H7 (cell line): ENCODE results near the gene POLD4. TPM values are rescaled to one million over a fixed set of nuclear protein-coding genes. Genes with fewer than 3 reads are reported as not detected.
A peak's percentile ranks its signal among the peaks of the same experiment; 100 is the strongest.

Experiments used
- DNase-seq: peaks from one replicate; pipeline ENCODE4 v3.0.0; 2012
- H3K27me3 ChIP-seq: 2 replicates; pipeline ENCODE4 v1.6.0; 2011; ENCODE audit warnings: mild to moderate bottlenecking, low read length; ENCODE audit not compliant: control insufficient read depth, insufficient read depth
- H3K36me3 ChIP-seq: replicated peaks from 2 replicates; pipeline ENCODE4 v1.5.1; 2011; ENCODE audit warnings: low read length; ENCODE audit not compliant: control insufficient read depth, insufficient read depth
- H3K4me3 ChIP-seq: 2 replicates; pipeline ENCODE4 v1.5.1; 2011; ENCODE audit warnings: low read depth, mild to moderate bottlenecking, control low read depth, low read length, moderate library complexity; ENCODE audit not compliant: insufficient read depth
- total RNA-seq: library from RNA; depleted of rRNA; stranded (reverse); fragments of >200 nt; shearing (Covaris generic); gene quantifications from 2 replicates; pipeline ENCODE4 v1.2.3, GENCODE V29; 2014

The POLD4 gene
- total RNA-seq, 1 experiment from 2014 or later, result 49.8 TPM

DNA sequence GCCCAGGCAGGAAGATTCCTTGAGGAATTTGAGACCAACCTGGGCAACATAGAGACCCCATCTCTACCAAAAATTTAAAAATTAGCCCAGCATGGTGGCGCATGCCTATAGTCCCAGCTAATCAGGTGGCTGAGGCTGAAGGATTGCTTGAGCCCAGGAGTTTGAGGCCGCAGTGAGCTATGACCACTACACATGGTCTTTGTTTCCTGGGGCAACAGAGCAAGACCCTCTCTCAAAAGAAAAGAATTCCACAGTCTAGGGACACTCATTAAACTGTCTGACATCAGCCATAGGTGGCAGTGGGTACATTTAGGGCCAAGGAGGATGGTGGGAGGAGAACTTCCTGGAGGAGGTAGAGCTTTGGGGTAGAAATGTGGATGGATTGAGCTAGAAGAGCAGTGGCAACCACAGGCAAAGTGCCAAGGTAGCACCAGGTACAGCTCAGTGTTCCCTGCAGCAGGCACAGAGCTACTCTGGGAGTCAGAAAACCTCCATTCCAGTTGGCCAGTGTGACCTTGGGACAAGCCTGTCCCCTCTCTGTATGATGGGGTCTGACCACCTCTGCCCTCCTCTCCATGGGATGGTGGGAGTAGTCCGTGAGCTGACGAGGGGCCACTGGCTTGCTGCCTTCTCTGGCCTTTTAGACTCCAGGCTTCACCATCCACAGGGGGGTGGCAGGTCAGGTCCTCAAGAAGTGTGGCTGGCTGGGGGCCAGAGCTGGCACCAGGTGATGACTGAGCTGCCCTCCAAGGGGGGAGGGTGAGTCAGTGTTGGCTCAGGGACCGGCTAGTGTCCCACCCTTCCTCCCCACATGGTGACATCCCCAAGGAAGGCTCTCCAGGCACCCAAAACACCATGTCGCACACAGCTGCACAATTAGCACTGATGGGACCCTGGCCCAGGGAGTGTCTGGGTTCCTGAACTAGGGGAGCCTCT, 23.8 kb upstream of the POLD4 start:
- DNase-seq, result no peak
- Histone ChIP-seq H3K4me3 (no peak overlapping the region), H3K36me3 (no peaks in the 10 kb centered on the region), H3K27me3 (peaks cover 23% of the 10 kb centered on the region)

DNA sequence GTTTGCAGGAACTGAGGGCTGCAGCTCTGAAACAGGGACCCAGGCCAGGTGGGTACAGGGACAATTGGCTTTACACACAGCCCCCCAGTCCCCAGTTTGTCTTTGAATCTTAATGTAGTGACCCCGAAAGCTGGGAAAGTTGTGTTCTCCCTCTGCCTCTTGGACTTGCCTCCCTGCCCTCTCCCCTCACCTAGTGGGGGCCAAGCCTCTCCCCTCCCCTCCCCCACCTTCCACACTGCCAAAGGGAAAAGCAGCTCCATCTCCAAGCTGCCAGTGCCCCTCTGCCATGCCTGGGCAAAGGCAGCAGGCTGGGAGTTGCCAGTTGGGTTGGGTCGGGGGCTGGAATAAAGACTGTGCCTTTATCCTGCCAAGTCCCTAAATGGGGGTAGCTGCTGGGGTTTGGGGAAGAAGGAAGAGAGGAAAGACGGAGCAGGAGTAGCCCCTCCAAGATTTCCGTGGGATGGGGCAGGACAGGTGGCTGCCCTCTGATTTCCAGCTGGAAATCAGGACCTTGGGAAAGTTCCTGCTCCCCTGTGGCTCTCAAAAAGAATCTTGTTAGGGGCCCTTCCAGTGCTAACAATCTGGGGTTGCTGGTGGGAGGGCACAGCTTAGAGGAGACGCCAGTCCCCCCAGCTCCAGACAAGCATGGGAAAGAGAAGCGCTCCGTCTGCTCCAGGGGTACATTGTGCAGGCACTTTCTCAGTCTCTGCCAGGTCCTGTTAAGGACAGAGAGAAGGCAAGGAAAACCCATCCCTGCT, 22.9 kb upstream of the POLD4 start:
- Histone ChIP-seq H3K27me3 (peaks cover 30% of the 10 kb centered on the region), H3K36me3 (no peaks in the 10 kb centered on the region), H3K4me3 (peak overlapping the region; percentile 29)
- peak; percentile 59 for DNase-seq

- DNase-seq, result peak; percentile 87
- peak overlapping the region; percentile 29 for H3K4me3 ChIP-seq
- no peaks in the 10 kb centered on the region for H3K36me3 ChIP-seq
- peaks cover 33% of the 10 kb centered on the region for H3K27me3 ChIP-seq
Observed at GRCh38 chr11:67375320-67376055, 22.1 kb upstream of the POLD4 start.

GRCh38 chr11:67374571-67375281, 21.4 kb upstream of the POLD4 start:
- DNase-seq, result peak; percentile 80
- Histone ChIP-seq H3K27me3 (peaks cover 33% of the 10 kb centered on the region), H3K36me3 (no peaks in the 10 kb centered on the region), H3K4me3 (peak overlapping the region; percentile 62)

- Histone ChIP-seq H3K4me3 (peak overlapping the region; percentile 62), H3K27me3 (peaks cover 34% of the 10 kb centered on the region), H3K36me3 (no peaks in the 10 kb centered on the region)
- DNase-seq, result peak; percentile 91
Observed at GRCh38 chr11:67373648-67374570, 20.6 kb upstream of the POLD4 start.

DNA sequence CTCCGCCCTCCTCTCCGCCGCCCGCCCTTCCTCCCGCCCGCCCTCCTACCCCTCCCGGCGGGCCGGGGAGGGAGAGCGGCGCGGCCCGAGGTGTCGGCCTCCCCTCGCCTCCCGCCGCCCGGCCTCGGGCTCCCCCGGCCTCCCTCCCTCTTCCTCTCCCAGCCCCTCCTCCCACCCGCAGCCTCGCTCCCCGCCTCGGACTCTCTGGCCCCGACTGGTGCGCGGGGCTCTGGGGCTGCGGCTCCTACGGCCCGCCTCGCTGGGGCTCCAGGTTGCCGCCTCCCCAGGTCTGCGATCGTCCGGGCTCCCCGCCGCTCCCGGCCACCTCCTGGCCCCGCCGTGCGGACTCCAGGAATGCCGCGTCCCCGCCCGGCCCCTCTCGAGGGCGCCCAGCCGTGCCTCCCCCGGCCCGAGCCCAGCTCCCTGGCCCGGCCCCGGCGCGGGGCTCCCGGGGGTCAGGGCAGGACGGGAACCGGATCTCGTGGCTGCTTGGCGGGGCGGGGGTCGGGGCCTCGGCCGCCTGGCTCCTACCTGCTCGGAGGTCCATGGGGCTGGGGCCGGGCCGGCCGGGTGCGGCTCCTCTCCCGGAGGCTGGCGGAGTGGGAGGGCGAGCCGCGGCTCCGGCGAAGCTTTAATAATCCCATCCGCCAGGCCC, 19.8 kb upstream of the POLD4 start, which contains the start of gene CLCF1:
CLCF1 (minus strand) TSS at position 606 of the 655 bp plus-strand sequence; CDS start at position 547, 59 bp downstream.
- H3K27me3 ChIP-seq, result peaks cover 34% of the 10 kb centered on the region
- peak within 1 kb of the TSS; percentile 62 for H3K4me3 ChIP-seq
- H3K36me3 ChIP-seq, result no peaks in the 10 kb centered on the region
- DNase-seq, result peak; percentile 95

- H3K36me3 ChIP-seq, result no peaks in the 10 kb centered on the region
- peak overlapping the region; percentile 62 for H3K4me3 ChIP-seq
- DNase-seq, result peak; percentile 93
- H3K27me3 ChIP-seq, result peaks cover 32% of the 10 kb centered on the region
Observed at GRCh38 chr11:67372321-67372992, 19.1 kb upstream of the POLD4 start.

- peaks cover 27% of the 10 kb centered on the region for H3K27me3 ChIP-seq
- H3K4me3 ChIP-seq, result peak overlapping the region; percentile 62
- peak; percentile 81 for DNase-seq
- no peaks in the 10 kb centered on the region for H3K36me3 ChIP-seq
Observed at GRCh38 chr11:67371911-67372320, 18.6 kb upstream of the POLD4 start.

GRCh38 chr11:67371189-67371910, 18.0 kb upstream of the POLD4 start:
- H3K4me3 ChIP-seq, result peak overlapping the region; percentile 62; the same call in 1 of the 2 replicates
- peaks cover 22% of the 10 kb centered on the region for H3K27me3 ChIP-seq
- DNase-seq, result peak; percentile 91
- H3K36me3 ChIP-seq, result no peaks in the 10 kb centered on the region

DNA sequence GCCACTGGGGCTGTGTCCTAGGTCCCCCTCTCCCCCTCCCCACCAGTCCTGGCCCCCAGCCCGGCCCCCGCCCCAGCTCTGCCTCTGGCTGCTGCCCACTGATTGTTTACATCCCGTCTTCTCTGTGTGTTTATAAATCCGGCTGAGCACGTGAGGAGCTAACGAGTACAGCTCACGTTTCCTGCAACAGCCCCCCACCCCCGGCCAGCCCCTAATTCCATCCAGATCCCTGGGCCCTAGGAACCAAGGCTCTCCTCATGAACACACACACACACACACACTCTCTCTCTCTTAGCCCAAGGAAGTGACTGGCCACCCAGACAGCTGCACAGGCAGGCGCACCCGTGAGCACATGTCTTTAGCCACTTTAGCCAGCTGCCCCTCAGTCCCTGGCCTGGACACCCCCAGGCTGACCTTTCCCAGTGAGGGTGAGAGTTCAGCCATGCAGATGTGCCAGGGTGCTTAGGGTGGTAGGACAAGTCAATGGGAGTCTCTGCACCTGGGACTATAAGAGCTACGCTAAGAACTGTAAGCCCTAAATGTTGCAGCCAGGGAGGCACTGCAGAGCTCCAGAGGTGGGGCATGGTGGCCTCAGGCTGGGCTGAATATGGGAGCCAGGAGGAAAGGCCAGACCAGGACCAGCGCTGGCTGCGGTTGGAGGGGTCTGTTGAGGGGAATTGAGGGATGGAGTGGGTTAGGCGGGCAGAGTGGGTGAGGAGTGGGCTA, 17.2 kb upstream of the POLD4 start:
- no peak overlapping the region for H3K4me3 ChIP-seq
- no peaks in the 10 kb centered on the region for H3K36me3 ChIP-seq
- H3K27me3 ChIP-seq, result peaks cover 17% of the 10 kb centered on the region
- DNase-seq, result peak; percentile 67

DNA sequence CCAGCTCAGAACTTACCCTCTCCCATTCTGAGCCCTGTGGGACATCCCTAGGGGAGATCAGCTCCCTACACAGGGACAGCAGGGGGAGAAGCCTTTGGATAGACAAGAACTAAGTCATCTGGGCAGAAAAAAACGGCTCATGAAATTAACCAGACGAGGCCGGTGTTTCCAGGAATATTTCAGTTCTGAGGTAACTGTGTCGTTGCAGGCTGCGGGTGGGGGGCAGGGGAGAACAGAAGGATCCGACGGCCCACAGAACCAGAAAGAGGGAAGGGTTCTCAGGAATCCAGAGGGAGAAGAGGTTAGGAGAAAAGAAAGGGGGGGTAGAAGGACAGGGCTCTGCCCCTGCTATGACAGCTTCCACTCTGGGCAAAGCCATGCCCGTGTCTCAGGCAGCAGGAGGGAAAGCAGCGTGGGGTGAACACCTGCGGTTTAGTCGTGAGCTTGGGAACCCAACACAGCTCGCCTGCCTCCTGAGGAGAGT, 16.5 kb upstream of the POLD4 start:
- H3K4me3 ChIP-seq, result no peak overlapping the region
- no peaks in the 10 kb centered on the region for H3K36me3 ChIP-seq
- DNase-seq, result peak; percentile 48
- peaks cover 17% of the 10 kb centered on the region for H3K27me3 ChIP-seq
